Kidney tubule cell (primary cell): ENCODE measurements around the gene COPA.
A peak's percentile ranks its signal among the peaks of the same experiment; 100 is the strongest.
"Not testable (repeated sequence)": the region's sequence is repeated elsewhere in the genome, so short reads cannot be mapped to it uniquely, and the experiment has no call there.

Experiments used
- DNase-seq: peaks from one replicate; pipeline ENCODE4 v3.0.0-alpha.2; 2018; ENCODE audit warnings: low spot score

COPA gene

DNA sequence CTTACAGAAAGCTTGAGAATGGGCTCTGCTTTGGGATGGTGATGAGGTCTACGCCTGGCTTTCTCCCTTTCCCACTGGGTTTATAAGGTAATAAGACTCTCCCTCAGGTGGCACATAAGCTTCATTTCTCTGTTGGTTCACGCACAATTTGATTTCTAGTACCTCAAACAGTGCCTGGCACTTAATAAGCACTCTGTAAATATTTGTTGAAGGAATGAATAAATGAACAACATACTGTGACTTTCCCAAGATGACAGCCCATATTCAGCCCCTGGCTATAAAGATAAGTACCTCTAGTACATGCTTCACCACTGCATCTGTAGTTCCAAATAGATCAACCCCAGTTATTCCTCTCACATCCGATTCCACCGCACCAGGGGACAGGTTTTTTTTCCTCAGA is 17.8 kb downstream of the COPA start:
- no peak for DNase-seq

DNA sequence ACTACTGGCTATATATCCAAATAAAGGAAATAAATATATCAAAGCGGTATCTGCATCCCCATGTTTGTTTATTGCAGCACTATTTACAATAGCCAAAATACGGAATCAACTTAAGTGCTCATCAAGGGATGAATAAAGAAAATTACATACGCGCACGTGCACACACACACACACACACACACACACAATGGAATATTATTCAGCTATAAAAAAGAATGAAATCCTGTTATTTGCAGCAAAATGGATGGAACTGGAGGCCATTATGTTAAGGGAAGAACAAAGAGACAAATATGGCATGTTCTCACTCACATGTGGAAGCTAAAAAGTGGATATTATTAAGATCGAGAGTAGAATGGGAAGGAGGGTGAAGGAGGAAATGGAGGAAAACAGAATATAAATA is 20.2 kb downstream of the COPA start:
- no peak for DNase-seq

DNA sequence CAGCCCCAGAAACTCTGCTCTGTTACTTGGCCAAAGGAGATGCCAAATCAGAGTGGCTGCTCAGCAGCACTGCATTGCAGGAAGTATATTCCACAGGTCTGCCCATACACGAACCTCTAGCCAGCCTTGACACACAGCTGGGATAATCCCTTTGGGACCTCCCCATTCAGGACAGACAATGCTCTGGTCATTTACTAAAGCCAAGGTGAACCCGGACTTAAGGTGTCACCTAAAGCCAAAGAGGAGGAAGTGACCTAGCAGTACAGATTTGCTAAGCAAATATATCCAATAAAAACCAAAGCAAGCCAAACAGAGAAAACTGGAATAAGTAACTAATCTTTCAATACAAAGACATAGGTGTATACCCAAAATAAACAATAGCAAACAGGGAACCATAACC is 27.7 kb downstream of the COPA start:
- no peak for DNase-seq

DNA sequence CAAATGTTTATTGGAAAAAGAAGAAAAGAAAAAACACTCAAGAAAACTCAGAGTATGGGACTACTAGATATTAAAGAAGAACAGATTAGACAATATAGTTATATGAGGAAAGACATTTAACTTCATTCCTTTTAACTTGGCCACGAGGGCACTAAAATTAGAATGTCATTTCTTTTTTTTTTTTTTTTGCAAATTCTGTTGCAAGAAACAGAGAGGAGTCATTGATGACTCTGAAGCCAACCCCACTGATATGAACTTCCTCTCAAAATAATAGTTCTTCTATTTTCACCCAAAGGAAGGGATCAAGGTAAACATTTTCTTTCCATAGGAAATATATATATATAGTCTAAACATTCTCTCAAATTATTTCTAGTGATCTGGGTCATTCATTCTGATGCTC is 33.5 kb downstream of the COPA start:
- DNase-seq, result no peak

DNA sequence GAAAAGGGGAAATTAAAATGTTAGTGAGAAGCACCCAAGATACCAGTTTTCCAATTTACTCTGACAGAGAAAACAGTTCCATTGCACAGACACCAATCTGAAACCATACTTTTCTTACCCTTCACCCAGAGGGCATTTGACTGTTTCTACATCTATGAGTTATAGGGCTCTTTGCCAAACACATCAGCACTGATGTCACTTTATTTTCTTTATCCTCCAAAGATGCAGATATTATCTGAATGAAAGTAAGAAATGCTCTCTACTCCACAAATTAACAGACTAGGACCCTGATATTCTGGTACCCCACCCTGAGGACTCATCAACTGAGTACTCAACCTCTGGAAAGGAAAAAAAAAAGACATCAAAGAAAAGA is 33.9 kb downstream of the COPA start:
- DNase-seq, result no peak

DNA sequence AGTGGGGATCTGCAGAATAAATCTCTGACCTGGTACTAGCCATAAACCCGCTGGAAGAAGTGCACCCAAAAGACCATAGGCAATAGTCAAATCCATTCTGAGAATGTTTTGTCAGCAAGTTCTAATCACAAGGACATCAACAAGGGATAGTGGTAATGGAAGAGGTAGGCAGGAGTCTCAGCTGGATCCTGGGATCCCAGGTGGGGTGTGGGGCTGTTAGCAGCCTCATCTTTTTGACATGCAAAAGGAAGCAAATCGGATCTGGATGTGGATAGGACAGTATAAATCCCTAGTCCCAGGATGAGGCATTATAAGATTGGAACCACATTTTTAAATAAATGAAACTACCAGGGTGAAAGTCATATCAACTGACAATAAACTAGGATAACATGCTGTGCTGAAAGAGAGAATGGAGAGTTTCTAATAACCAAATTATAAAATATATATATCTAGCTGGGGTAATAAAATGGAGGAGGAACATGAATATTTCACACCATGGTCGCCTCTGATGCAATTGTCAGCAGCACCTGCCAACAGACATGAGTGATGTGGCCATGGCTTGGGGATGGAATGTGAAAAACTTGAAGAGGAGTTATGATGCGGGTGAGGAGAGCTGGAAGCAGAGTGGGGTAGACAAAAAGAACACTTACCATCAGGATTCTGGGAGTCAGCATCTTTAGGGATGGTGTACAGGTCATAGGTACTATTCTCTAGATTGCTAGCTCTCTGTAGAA is 34.4 kb downstream of the COPA start:
- no peak for DNase-seq

DNA sequence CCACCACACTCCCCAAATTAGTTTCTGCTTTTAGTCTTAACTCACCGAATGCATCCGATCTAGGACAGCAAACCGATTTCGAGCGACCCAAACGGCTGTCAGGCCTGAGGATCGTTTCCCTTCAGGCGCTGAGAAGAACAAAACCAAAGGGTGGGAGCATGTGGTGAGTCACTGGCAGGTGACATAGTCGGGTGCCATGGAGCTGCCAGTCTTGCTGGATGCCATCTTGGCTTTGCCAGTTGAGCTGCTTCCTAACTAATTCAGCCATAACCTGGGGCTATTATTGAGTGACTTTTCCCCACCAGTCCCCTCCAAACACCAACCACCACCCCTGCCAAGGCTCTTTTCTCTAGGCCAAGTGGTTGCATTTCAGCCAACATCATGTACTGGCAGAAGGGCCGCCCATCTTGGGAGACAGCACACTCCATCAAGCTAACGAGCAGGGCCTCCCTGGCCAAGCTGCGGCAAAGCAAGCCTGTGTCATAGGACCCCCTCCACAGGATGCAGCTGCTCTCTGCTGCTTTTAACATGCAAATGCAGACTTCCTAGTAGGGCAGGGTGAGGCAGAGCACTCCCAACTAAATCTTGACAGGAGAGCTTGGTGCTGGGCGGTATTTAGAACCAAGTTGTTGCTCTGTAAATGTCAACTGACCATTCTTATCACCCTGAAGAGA is 35.8 kb downstream of the COPA start:
- DNase-seq, result no peak

DNA sequence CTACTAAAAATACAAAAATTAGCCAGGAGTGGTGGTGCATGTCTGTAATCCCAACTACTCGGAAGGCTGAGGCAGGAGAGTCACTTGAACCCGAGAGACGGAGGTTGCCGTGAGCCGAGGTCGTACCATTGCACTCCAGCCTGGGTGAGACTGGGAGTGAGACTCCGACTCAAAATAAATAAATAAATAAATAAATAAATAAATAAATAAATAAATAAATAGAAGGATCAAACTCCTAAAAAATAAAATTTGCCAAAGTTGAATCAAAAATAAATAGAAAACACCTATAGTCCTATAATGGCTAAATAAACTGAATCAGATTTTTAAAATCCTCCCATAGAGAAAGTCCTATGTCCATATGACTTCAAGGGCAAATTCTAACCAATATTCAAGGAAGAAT is 42.9 kb downstream of the COPA start:
- no peak for DNase-seq

DNA sequence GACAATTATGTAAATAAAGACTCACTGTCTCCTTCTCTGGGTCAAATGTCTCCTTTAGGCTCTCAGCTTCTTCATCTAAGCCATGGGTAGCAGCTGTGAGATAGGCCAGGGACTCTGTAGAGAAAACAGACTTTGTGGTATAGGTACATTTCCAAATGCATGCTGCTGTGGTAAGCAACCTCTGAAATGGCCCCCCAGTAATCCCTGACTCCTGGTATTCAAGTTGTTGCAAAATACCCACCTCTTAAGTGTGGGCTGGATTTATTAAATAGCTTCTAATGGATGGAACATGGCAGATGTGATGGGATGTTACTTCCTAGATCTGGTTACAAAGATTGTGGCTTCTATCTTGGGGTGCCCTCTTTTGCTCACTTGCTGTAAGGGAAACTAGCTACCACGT is 47.0 kb downstream of the COPA start:
- no peak for DNase-seq

DNA sequence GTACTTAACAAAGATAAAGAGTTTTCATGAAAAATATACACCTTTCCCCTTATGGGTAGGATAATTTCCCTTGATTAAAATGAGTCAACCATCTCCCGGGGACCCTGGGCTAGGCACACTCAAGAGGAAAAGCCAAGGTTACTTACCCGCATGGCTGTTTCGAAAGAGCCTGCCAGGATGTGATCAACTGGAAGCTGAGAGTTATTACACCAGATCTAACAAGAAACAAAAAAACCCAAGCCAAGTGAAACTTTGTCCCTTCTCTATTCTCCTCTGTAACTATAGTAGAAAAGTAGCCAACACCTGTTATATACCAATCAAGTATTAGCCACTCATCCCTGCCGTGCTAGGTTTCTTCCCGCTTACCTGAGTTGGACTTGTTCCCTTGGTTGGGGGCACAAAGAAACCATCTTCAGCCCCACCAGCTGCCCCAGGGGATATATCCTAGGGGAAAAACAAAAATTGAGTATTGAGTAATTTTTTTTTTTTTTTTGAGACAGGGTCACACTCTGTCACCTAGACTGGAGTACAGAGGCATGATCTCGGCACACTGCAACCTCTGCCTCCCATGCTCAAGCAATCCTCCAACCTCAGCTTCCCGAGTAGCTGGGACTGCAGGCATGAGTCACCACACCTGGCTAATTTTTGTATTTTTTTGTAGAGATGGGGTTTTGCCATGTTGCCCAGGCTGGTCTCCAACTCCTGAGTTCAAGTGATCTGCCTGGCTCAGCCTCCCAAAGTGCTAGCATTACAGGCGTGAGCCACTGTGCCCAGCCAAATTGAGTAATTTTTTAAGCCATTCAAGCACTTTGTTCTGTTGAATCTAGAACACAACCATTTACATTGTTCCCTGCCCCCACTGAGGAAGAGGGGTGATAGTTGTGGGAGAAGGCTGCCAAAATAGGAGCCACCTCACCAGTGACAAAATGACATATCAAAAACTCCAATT is 49.8 kb downstream of the COPA start:
- DNase-seq, result no peak

DNA sequence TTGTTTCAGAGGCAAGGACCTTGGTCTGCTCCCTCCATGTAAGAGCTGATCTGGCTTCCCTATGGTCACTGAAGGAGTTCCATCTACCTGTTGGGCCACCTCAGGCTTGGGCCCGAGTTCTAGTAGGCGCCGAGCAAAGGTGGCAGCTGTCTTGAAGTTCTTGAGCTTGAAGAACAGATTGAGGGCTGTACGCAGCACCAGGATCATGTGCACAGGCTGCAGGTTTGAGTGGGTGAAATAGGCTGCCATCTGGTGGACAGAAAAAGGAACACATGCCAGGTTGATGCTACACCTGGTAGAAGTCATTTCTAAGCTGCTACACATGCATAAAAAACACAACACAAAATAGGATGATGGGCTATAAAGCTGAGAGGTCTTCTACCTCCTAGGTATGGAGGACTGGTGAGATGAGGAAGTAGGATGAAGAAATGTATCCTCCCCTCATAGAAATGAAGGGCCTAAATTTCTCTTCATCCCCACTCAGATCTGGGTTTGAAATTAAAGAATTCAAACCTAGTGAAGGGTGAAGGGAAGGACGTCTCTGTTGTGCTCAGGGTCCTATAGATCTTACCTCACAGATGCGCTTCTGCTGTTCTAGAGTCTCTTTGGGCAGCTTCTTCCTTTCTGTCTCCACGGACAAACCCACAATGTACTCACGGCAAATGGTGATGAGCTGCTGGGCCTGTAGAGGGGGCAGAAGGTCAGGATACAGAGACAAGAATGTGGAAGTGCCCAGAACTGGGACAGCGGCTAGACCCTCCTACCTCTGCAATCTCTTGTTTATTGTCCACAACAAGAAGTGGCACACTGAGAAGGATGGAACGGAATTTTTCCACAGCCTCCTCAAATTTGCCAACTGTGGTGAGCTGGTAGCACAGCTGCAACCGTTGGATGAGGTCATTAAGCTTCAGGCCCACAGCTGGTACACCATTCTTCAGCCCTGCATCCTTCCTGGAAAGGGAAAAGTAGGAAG is 51.5 kb downstream of the COPA start:
- DNase-seq, result peak; percentile 73

DNA sequence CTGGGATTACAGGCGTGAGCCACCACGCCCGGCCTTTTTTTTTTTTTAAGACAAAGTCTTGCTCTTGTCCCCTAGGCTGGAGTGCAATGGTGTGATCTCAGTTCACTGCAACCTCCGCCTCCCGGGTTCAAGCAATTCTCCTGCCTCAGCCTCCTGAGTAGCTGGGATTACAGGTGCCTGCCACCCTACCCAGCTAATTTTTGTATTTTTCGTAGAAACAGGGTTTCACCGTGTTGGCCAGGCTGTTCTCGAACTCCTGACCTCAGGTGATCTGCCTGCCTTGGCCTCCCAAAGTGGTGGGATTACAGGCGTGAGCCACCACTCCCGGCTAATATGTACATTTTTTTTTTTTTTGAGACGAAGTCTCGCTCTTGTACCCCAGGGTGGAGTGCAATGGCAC is 55.3 kb downstream of the COPA start:
- not testable (repeated sequence) for DNase-seq

DNA sequence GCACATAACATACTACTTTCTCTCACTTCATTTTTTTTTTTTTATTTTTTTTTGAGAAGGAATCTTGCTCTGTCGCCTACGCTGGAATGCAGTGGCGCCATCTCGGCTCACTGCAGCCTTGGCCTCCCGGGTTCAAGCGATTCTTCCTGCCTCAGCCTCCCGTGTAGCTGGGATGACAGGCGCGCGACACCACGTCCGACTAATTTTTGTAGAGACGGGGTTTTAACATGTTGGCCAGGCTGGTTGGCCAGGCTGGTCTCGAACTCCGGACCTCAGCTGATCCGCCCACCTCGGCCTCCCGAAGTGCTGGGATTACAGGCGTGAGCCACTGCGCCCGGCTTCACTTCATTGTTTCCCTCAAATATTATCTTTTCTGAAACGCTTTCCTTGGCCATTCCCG is 57.5 kb downstream of the COPA start:
- DNase-seq, result no peak

DNA sequence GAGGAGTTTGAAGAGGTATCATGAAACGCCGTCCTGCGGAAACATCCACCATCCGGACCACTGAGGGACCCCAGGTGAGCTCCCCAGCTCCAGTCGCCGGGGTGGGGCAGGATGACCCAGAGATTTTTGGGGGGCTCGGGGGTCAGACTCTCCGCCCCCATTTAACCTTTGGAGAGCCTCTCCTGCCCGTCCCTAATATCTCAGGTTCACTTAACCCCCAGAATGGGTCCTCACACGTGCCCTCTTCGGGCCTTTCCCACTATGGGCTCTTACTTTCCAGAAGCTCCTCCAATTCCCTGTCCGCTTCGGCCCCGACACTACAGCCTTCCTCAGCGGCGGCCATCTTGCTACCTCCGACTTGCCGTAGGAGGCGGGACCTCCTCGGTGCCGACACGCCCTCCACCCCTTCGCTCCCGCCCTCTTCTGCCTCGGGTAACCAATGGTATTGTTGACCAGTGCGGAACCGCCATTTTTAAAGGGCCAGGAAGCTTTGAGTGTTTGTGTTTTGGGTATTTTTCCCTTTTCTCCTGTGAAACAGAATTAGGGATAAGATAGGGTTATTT is 58.2 kb downstream of the COPA start, which contains the start of gene PEX19:
PEX19 (minus strand) TSS at position 352 of the 563 bp plus-strand sequence; CDS start at position 343, 9 bp downstream.
- peak; percentile 94 for DNase-seq

DNA sequence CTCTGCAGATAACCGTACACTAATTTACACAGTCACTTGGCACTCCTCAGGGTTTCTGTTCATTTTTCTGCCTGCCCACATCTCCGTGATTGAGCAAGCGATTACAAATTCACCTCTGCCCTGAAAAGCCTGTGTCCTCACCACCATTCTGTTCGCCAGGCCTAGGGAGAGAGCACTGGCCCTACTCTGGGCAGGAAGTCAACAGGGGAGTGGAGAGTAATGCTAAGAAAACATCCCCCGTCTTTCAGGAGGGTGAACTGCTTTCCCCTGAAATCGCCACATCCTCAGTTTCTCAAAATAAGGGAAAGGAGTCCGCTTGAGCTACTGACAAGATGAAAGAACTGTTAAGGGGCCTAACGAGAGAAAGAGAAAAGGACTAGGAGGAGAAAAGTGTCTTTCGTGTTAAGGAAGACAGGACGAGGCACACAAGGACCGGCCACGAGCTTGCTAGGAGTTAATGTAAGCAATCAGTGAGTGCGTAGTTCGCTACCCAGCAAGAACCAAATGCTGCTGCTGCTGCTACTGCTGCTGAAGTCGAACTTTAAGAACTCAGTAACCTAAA is 58.7 kb downstream of the COPA start:
- DNase-seq, result peak; percentile 59

DNA sequence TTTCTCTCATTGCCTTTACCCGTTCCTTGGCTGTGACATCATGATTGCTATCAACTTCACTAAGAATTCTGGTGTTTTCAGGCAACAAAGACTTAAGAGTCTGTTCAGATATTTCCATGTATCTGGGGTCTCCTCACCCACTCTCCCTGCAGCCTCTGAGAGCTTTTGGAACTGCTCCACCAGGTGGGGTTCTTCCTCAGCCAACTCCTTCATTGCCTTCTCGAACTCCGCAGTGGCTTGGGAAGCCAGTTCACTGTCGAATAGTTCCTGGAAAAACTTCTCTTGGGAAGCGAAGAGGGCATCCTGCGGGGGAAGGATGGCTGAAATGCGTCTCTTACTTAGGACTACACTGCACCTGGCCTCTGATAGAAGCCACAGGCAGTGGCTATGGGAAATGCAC is 60.2 kb downstream of the COPA start:
- DNase-seq, result no peak

DNA sequence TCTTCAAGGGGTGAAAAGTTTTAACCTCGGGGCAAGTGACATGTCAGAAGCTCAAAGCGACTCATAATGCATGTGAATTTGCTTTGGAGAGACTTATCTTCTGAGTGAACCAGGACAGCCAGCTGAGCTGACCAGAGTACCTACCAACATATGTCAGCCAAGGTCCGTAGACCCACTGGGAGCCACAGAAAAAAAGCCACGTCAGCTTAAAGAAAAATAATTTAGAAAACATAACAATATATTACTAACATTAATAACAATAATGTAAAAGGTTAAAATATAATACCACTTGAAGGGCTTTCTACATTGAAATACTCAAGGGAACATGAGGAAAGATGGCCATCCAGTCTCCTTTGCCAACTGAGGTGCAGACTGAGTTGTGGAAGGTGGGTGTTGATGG is 65.1 kb downstream of the COPA start:
- no peak for DNase-seq

DNA sequence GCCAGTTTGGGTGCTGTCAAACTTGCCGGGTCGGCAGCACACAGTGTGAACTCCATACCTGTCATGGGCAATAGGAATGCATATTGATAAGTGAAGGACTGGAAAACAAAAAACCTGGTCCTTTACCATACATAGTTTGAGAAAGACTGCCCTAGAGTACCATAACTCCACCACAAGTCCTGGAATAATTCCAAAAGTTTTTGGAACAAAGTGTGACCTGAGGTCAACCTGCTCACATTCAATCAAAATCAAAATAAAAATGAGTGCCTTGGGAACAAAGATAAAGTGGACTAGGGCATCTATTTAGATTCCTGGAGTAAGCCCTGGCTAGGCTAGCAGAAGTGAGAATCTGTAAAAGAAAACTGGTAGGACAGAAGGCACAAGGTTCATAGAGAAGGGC is 65.7 kb downstream of the COPA start:
- no peak for DNase-seq

DNA sequence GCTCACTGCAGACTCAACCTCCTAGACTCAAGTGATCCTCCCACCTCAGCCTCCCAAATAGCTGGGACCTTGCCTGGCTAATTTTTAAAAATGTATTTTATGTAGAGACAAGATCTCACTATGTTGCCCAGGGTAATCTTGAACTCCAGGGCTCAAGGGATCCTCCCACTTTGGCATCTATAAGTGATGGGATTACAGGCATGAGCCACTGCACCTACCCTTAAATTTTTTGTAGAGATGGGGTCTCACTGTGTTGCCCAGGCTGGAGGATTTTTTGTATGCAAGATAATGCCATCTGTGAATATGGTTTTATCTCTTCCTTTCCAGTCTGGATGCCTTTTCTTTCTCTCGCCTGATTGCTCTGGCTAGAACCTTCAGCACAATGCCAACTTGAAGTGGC is 72.0 kb downstream of the COPA start:
- no peak for DNase-seq

DNA sequence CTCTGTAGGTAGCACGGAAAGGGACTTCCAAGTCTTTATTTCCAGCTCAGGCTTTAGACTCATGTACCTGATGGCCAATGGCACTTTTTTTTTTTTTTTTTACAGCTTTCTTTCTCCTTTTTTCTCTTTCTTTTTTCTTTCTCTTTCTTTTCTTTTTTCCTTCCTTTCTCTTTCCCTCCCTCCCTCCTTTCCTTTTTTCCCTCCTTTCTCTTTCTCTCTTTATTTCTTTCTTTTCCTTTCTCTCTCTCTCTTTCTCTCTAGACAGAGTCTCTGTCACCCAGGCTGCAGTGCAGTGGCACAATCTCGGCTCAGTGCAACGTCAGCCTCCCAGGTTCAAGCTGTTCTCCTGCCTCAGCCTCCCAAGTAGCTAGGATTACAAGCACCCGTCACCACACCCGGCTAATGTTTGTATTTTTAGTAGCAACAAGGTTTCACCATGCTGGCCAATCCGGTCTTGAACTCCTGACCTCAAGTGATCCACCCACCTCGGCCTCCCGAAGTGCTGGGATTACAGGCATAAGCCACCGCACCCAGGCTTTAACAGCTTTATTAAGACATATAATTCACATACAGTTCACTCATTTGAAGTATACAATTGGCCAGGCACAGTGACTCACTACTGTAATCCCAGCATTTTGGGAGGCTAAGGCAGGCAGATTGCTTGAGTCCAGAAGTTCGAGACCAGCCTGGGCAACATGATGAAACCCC is 75.6 kb downstream of the COPA start:
- no peak for DNase-seq
